HCEC 1CT (cell line): Measurements from ENCODE around the gene RTN4R.

Source experiments
- DNase-seq: peaks from one replicate; pipeline ENCODE4 v3.0.0-alpha.2; 2017

The RTN4R gene

GRCh38 chr22:20211997-20212753 is 55.9 kb downstream of the RTN4R start:
- peak; percentile 20 for DNase-seq

GRCh38 chr22:20211409-20211996 is 56.6 kb downstream of the RTN4R start:
- DNase-seq: no peak

GRCh38 chr22:20210473-20211059 is 57.6 kb downstream of the RTN4R start:
- no peak for DNase-seq

DNA sequence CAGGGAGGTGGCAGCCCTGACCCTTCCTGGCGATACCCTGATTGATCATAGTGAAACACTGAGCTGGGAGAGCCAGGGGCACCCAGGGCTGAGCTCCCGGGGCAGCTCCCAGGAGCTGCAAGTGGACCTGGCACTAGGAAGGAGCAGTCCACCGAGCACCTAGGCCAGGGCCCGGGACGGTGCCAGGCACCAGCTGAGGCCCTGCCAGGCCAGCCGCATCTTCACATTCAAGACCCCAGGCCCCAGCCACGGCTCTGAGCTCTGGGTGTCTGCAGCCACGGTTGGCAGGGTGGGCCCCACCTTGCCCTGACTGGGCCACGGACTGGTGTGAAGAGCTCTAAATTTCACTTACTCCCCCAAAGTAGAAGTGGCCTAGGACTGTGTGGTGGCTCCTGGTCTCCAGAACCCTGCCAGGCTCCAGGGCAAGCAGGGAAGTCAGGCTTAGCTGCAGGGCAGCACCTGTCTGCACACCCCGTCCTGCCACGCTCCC is 58.3 kb downstream of the RTN4R start:
- DNase-seq: no peak

GRCh38 chr22:20208713-20209310 is 59.3 kb downstream of the RTN4R start:
- no peak for DNase-seq

DNA sequence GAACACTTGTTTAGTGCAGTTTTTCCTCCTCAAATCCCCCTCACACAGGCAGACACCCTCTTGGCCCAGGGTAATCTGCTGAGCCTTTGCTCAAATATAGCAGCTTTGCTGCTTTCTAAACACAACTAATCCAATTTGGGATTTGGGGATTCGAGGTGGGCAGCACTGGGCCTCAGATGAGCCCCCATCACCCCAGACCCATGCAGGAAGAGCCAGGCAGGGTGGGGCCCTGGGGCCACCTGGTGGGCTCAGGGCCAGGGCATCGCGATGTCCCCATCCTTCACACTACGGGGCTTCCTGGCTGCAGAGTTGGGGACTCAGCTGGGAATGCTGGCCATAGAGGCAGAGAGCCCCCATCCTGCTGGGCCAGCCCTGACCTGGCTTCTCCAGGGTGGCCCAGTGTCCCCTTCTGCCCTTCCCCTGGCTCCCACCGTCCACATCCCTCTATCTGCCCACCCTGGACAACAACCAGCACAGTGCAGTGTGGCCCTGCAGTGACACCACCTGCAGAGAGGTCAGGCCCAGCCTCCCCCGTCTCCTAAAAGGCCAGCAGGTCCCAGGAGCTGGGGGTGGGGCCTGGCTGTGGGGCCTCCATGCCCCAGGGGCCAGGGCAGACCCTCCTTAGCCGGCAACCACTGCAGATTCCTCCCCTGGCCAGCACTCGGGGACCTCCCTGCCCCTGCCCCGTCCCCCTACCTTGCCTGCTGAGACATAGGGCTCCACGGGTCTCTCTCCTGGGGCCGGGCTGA is 60.7 kb downstream of the RTN4R start:
- no peak for DNase-seq

GRCh38 chr22:20206709-20207215 is 61.4 kb downstream of the RTN4R start:
- DNase-seq: peak; percentile 32

DNA sequence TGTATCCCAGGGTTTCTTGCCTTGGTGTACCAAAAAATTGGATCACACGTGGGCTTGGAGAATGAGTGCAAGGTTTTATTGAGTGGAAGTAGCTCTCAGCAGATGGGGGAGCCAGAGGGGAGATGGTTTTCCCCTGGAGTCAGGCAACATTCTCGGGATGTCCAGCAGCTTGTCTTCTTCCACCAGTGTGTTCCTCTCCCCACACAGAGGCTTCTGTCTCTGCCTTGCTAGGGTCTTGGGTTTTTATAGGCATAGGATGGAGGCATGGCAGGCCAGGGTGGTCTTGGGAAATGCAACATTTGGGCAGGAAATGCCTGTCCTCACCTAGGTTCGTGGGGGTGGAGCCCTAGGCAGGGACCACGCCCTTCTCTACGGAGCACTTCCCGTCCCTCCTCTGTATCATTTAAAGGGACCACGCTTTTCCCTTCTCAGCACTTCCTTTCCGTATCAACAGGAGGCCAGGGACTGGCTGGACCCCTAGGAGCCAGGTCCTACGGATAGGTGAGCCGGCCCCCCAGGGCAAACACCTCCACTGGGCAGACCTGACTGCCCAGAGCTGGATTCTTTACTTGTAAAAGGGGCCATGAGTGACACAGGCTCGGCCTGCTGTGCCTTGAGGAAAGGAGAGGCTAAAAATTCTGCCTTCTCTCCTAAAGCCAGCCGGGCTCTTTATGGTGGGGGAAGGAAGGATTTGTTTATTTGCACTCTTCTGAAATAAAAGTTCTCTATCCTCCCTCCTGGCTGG is 62.0 kb downstream of the RTN4R start:
- DNase-seq: peak; percentile 66

GRCh38 chr22:20205464-20205963 is 62.6 kb downstream of the RTN4R start:
- DNase-seq: no peak

DNA sequence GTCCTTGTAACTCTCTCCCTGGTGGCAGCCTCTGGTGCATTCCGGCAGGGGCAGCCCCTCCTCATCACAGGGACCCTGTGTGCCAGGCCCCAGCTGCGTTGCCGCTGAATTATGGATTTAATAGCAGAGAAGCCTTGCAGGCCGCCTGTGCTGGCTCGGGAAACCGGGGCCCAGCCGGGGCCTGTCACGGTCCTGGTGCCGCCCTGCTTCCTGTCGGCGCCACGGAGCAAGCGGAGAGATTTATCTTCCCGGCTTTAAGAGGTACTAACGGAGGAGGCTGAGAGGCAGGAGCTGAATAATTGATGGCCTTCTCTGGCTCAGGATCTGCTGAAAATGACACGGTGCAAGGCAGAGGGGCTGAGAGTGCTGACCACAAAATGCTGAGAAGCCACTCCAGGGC is 63.3 kb downstream of the RTN4R start:
- no peak for DNase-seq

GRCh38 chr22:20204311-20204710 is 63.8 kb downstream of the RTN4R start:
- no peak for DNase-seq

GRCh38 chr22:20203552-20204201 is 64.4 kb downstream of the RTN4R start:
- peak; percentile 25 for DNase-seq

DNA sequence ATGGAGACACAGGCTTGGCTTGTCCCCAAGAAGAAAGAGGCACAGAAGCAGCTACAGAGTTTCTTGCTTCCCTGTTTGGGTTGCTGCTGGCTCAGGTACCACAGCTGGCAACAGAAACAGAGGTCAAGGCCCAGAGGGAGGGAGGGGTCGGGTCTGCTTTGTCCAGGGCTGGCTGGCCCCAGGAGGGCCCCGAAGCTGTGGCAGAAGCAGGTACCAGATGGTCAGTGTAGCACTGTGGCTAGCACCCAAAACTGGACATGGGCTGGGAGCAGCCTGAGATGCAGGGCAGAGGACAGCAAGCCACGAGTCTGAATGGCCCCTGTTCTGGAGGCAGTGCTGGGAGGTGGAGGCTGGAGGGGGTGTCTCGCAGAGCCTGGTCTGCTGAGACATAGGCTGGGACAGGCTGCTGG is 65.0 kb downstream of the RTN4R start:
- no peak for DNase-seq

DNA sequence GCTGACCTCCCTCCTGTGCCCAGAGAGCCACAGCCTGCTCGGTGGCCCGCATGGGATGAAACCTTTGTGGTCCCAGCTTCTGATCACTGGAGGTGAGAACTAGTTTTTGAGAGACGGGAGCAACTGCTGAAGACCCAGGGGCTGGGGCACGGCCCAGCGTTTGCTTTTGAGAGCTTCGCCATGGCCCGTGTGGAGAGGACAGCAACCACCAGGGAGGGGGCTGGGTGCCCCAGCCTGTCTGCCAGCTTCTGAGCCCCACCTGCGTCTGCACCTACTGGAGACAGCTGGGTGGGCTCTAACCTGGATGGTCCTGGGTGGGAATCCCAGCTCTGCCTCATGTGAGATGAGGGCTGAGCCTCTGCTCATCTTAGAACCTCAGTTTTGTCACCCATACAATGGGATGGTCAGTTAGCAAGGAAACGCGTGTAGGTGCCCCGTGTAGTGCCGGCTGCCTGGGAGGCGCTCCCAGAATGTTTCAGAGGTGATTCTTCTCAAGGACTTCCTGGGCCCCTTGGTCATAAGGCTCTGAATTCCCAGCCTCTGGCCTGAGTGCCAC is 66.2 kb downstream of the RTN4R start:
- no peak for DNase-seq

DNA sequence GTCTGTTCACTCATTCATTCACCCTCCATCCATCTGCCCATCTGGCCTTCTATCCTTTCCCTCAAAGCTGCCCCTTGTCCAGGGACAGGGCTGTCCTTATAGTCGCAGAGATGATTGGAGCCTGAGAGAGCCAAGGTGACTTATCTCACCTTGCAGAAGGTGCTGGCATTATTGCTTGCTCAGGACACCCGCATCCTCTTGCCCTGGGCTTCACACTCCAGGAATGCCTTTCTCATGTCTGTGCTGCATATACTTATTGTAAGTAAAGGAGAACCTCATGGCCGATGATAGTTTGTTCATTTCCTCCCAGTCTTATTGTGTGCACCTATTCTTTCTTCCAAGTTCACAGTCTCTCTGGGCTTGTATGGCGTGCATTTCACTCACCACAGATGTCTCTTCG is 68.2 kb downstream of the RTN4R start:
- DNase-seq: no peak

DNA sequence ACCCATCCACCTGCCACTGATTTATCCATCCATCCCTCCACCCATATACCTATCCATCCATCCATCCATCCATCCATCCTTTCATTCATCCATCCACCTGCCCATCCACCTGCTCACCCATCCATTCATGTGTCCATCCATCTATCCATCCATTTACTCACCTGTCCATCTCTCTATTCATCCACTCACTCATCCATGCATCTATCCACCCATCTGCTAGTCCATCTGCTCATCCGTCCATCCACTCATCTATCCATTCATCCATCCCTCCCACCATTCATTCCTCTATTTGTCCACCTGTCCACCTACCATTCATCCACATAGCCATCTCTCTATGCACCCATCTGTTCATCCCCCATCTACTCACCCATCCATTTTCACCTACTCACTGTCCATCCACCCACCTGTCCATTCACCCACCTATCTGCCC is 68.7 kb downstream of the RTN4R start:
- DNase-seq: no peak

DNA sequence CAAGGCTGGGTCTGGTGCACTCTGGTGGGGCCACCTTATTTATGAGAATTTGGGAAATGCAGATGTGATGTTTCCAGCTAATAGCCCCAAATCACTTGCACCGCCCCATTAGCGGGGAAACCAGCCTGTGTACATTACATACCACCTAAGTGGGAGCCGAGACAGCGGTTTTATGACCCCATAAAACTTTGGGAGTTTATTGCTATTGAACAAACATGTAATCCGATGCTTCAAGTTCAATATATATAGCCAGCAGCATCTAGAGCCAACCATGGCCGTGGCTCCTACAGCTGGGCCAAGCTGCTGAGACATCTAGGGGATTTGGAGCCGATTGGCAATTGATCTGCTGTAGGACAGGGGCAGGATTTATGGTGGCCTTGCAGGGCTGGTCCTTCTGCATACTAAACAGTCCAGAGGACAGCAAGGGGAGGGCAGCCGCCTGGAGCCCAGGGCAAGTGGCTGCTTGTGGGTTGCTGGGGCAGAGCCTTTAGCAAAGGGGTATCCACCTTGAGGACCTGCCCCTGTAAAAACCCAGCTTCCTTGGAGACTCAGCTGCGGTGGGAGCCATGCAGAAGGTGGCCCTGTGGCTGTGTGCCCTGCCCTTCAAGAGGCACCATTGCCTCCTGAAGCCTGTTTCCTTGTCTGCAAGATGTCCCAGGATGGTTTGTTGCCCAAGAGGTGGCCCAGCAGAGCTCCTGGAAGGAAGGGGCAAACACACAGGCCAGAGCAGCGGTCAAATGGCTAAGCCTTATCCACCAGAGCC is 69.4 kb downstream of the RTN4R start:
- no peak for DNase-seq

- DNase-seq: no peak
Measured at GRCh38 chr22:20197407-20198030, 70.6 kb downstream of the RTN4R start.

GRCh38 chr22:20196094-20196842 is 71.8 kb downstream of the RTN4R start:
- DNase-seq: no peak
